GM21526 (cell line): ENCODE results near the gene ZDHHC14.

Experiments used
- ATAC-seq: cut with Tn5 transposase; IDR thresholded peaks from one replicate; pipeline ENCODE4 v1.9.1; 2021; ENCODE audit warnings: moderate library complexity; ENCODE audit not compliant: unreplicated experiment, low FRiP score

ZDHHC14 gene

GRCh38 chr6:157436944-157437336 is 56.0 kb downstream of the ZDHHC14 start:
- ATAC-seq = no peak

DNA sequence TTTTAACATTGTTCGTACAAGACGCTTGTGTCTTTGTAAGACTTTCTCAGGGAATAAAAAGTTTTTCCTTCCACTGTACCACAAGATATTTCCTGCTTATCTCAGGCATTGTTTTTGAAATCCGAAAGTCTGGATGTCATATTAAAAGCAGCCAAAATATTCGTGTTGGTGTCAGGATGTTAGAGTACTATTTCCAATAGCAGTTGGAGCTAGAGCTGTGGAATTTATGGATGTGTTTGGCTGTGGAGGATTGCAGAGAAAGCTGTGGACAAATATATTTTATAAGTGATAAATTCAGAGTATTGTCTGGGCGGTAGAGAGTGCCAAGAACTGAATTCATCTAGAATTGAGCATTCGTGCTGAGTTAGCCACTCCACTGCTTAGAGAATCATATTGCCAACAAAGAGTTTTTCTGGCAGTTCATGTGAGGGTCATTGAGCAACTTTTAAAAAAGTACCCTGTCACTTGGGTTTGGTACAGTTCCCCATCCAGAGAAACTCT is 57.7 kb downstream of the ZDHHC14 start:
- ATAC-seq = no peak

DNA sequence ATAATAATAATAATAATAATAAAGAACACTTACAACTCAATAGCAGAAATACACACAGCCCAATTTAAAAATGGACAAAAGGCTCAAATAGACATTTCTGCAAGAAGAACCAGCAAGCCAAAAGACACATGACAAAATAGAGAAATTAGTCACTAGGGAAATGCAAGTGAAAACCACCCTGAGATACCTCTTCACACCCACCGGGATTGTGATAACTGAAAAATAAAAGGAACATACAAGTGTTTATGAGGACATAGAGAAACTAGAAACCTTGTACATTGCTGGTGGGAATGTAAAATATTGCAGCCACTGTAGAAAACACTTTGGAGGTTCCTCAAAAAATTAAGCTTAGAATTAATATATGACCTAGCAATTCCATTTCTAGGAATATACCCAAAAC is 59.2 kb downstream of the ZDHHC14 start:
- no peak for ATAC-seq

- ATAC-seq = no peak
Measured at GRCh38 chr6:157442291-157442690, 61.3 kb downstream of the ZDHHC14 start.

DNA sequence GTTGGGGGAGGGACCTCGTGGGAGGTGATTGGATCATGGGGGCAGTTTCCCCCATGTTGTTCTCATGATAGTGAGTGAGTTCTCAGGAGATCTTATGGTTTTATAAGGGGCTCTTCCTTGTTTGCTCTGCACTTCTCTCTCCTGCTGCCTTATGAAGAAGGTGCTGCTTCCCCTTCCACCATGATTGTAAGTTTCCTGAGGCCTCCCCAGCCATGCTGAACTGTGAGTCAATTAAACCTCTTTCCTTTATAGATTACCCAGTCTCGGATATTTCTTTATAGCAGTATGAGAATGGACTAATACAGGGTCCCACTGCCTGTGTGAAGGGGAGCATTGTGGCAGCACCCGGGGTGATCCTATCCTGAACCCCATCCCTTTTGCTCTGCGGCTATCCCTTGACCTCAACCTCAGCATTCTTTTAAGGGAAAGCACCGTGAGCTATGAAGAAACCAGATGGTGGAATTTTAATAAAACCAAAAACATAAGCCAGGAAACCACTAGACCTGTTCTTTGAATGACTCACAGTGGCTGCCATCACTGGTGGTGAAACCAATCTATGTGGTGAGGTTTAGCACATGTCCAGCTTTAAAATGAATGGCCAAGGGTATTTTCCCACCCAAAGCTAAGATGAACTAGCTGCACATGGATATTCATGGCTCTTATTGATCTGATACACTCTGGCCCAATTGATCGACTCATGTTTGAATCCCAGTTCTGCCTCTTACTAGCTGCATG is 62.2 kb downstream of the ZDHHC14 start:
- peak; percentile 66 for ATAC-seq

DNA sequence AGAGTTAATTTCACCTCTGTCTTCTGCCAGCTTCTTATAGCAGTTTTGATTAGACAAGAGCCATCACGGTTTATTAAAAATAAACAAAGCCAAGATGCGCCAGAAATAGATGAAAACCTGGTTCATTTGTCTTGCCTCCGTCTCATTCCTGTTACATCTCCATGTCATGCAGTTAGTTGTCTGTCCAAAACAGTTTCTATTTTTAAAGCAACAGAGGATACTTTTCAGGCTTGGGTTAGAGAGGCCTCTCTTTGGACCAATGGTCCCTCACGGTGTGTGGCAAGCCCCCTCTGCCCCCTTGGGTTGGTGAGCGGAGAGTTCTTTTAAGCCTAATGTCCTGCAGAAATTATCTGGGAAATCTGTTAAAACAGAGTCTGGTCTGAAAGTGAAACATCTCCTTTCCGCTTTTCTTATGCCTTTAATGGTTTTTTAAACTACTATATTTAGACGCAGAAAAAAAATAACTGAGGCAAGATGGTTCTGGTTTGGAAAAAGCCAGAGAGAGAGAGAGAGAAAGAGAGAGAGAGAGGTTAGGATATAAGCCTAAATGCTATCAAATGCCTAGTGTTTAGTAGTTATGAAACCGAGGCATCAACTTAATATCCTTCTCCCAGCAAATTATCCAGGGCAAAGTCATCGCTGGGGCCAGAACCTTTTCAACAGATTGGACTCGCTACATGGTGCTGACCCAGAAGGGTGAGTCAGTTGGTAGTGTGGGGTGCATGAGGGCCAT is 64.5 kb downstream of the ZDHHC14 start:
- no peak for ATAC-seq

- ATAC-seq = no peak
Measured at GRCh38 chr6:157447735-157448134, 66.7 kb downstream of the ZDHHC14 start.

GRCh38 chr6:157449610-157450009 is 68.6 kb downstream of the ZDHHC14 start:
- no peak for ATAC-seq

DNA sequence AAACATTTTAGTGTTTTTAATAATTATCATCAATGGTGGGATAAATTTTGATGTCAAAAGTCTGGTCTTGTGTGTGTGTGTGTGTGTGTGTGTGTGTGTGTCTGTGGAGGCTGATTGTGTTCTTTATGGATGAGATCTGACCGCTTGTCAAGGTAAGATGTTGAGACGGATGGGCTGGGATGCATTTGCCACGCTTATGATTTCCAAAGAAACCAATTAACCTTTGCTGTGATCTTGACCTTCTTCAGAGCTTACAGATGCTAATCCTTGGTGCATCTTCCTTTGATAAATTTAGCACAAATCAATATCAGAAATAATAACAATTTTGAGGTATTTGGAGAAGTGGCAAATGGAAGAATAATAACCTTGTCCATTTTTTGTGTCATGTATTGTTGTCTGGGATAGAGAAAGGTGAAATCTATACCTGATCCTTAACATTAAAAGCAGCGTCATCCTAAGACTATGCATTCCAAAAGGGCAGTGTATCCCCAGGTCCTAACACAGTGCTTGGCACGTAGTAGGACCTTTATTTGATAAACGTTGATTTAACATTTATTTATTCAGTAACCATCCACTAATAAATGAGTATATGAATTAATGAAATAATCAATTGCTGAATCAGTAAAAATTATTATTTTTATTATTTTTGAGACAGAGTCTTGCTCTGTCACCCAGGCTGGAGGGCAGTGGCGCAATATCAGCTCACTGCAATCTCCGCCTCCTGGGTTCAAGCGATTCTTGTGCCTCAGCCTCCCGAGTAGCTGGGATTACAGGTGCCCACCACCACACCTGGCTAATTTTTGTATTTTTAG is 70.1 kb downstream of the ZDHHC14 start:
- no peak for ATAC-seq

DNA sequence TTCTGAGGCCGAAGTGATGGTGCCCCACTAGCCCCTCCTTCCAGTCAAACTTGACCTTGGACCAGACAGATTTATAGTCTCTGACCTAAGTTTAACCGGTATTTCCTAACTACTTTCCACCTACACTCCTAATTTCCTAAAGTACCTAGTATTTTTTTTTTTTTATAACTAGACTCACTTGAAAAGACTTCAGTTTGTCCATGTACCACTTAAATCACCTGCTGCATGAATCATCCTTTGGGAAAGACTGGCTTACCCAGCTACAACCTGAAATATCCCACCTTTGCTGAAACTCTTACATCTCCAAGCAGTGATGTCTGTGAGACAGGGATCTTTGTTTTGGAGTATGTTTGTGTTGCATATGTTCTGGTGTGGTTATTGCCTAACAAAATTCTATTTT is 71.1 kb downstream of the ZDHHC14 start:
- no peak for ATAC-seq

DNA sequence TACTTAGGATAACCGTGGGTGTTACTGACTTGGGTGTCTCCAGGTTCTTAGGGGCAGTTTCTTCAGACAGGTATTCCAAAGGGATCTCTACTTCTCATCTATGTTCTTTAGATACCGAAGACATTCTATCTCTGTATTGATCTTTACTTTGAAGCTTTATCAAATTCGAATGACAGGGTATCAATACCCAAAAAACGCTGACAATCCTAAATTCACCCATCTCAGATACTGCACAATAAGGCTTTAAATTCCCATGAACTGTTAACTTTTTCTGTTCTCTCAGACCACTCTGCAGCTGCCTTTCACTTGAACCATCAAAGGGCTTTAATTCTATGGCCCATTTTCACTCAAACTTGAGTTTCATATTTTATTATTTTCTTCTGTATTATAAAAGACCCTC is 72.1 kb downstream of the ZDHHC14 start:
- no peak for ATAC-seq

- no peak for ATAC-seq
Measured at GRCh38 chr6:157453978-157454377, 73.0 kb downstream of the ZDHHC14 start.

GRCh38 chr6:157454762-157455714 is 74.0 kb downstream of the ZDHHC14 start:
- no peak for ATAC-seq

DNA sequence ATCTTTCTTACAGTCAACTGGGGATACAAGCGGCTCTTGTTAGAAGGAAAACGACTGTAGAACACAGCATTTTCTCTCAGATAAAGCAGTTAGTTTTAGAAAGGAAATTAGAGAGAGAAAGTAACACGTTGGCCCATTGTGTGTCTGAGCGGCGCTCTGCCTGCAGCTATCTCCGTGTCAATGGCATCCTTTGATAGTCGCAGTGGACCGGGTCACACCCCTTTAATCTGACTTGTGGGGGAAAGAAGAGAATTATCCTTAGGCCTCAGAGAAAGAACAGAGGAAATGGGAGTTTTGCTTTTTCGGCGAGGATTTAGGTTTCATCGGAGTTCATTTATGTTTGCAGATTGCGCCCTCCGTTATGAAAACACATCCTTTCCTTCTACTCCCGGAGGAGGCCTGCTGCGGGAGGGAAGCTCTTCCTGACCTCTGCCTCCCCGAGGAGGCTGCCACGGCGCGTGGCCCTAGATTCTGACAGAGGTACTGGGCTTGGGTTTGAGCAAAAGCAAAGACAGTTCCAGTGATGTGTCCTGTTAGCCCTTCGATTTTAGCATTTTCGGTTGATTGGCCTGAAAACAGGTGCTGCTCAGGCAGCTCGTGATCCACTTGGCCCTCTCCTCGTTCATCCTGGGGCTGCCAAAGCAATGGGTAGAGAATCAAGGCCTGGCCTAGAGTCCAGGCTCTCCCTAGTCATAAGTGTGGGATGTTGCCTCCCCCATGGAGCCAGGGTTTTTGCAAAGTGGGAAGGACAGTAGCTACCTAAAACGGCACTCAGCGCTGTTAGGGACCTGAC is 74.9 kb downstream of the ZDHHC14 start:
- no peak for ATAC-seq

GRCh38 chr6:157456524-157456829 is 75.5 kb downstream of the ZDHHC14 start:
- no peak for ATAC-seq

GRCh38 chr6:157457787-157458186 is 76.8 kb downstream of the ZDHHC14 start:
- no peak for ATAC-seq

DNA sequence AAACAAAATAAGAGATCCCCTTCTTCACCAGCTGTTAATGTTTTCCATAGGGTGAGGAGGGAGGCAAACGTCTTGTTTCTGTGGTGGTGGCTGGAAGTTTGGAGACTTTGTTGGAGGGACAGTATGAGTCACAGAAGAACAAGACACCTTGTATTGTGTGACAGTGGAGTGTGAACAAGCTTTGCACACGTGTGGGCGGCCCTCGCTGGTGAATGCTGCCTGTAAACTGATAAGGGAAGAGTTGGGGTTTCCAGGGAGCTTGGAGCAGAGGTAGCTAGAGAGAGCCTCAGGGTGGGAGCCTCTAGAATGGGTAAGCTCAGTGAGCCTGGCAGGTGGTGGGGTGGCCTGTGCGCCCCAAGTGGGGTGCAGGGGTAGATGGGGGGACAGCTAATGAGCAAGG is 78.3 kb downstream of the ZDHHC14 start:
- ATAC-seq = no peak

DNA sequence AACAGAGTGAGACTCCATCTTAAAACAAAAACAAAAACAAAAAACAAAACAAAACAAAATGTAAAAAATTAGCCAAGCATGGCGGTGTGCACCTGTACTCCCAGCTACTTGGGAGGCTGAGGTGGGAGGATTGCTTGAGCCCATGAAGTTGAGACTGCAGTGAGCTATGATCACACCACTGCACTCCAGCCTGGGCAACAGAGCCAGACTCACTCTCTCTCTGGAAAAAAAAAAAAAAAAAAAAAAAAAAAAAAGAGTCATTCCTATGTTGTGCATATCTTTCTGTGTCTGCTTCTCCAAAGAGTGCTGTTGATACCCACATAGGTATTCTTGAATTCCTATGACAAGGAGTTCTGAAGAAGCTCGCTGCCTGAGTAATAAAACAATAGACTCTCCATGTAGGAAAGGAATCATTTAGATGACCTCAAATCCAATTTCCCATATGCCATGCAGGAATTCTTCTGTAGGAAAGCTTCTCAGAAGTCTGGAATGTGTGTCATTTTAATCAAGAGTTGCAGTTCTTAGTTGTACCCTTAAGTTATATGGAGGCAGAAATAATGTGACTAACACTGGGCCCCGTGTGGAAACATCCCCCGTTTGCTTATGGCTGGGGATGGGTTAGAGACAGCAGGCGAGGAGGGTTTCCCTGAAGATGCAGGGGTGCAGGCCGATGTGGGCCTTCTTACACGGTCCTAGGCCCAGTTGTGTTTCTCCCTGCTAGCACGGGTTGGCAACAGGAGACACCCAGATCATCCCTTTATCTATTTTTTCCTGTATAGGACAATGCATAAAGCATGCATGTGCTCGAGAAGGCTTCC is 79.4 kb downstream of the ZDHHC14 start:
- no peak for ATAC-seq
